ENCODE data around the gene SHD. TPM values are rescaled to one million over a fixed set of nuclear protein-coding genes. Genes with fewer than 3 reads are reported as not detected.
A peak's percentile ranks its signal among the peaks of the same experiment; 100 is the strongest.

Gene SHD
- total and polyA plus RNA-seq, 9 of the 15 experiments (the other 6 are each of a cell fraction or from before 2014, with no cell fraction given), result 0.05 to 0.62 (median 0.15) TPM; not detected in 5

- H3K27ac ChIP-seq (ENCODE audit: extremely low read depth, low read depth, low read length), result no peak overlapping the region
- TF ChIP-seq HMGN3 (IDR thresholded peaks at IDR 0.05; ENCODE audit: borderline replicate concordance, extremely low read depth, insufficient read length, low read depth, low read length) (no peak), POLR2G (IDR thresholded peaks at IDR 0.05; ENCODE audit: low read depth, low read length) (peak; percentile 39; the same call in 1 of the 2 replicates)
- TF ChIP-seq, protein P1, sequence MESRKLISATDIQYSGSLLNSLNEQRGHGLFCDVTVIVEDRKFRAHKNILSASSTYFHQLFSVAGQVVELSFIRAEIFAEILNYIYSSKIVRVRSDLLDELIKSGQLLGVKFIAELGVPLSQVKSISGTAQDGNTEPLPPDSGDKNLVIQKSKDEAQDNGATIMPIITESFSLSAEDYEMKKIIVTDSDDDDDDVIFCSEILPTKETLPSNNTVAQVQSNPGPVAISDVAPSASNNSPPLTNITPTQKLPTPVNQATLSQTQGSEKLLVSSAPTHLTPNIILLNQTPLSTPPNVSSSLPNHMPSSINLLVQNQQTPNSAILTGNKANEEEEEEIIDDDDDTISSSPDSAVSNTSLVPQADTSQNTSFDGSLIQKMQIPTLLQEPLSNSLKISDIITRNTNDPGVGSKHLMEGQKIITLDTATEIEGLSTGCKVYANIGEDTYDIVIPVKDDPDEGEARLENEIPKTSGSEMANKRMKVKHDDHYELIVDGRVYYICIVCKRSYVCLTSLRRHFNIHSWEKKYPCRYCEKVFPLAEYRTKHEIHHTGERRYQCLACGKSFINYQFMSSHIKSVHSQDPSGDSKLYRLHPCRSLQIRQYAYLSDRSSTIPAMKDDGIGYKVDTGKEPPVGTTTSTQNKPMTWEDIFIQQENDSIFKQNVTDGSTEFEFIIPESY (CRISPR knock-in tag; IDR thresholded peaks at IDR 0.05), result peak; percentile 71
- no peak overlapping the region for H2AFZ ChIP-seq (ENCODE audit: low read depth, low read length)
- no TSS peak for BruUV-seq (replicated peaks)
- ChIA-PET POLR2A (interaction anchor here (0.5 to 1.1 kb wide), 2 partner anchors 17 to 212 kb away, joined by 3 read pairs; no protein-coding TSS in a partner anchor), CTCF (ENCODE audit: low intra/inter-chr PET ratio) (no interaction called here)
- no peak for ATAC-seq
- no peaks in the 10 kb centered on the region for H3K79me2 ChIP-seq (ENCODE audit: control insufficient read depth, insufficient read depth, low read length)
- in situ Hi-C loops (cut with MboI), result no loop called here
- intact Hi-C loops (cut with micrococcal nuclease), result no loop called here
- H3K4me3 ChIP-seq, result no peak overlapping the region
- H3K4me2 ChIP-seq (ENCODE audit: insufficient read depth, low read length), result no peak overlapping the region
- no peaks in the 10 kb centered on the region for H3K27me3 ChIP-seq (ENCODE audit: control insufficient read depth in 2 of 2, insufficient read depth in 2 of 2, low read length in 2 of 2)
- WGBS (ENCODE audit: insufficient coverage, low coverage, missing lambda C conversion rate), result 94% methylated on average over 11 of the region's 28 CpGs
- H3K9me1 ChIP-seq (ENCODE audit: control insufficient read depth, insufficient read depth, low read length), result no peaks in the 10 kb centered on the region
- peak in 1 of 4 experiments; percentile 13 for DNase-seq (ENCODE audit: extremely low read depth in 1 of 4, low spot score in 3 of 4)
- peaks cover 9% of the 10 kb centered on the region for H3K9me3 ChIP-seq (replicated peaks; ENCODE audit: control insufficient read depth, insufficient read depth, low read depth, low read length)
- FAIRE-seq, result no peak
- H3K36me3 ChIP-seq (ENCODE audit: control insufficient read depth, insufficient read depth, low read length), result peaks cover 65% of the 10 kb centered on the region; the same call in 2 of the 3 replicates
- H3K9ac ChIP-seq (ENCODE audit: insufficient read depth in 1 of 2, low read depth in 2 of 2, low read length in 2 of 2), result peak overlapping the region in 1 of 2 experiments; percentile 35; a peak in 1 of 4 replicates
- H3K4me1 ChIP-seq (replicated peaks in 1 of 2; ENCODE audit: control insufficient read depth in 2 of 2, insufficient read depth in 2 of 2, low read length in 2 of 2), result peaks cover 0 to 5% of the 10 kb centered on the region in 2 experiments; a peak in 1 of 5 replicates
- H4K20me1 ChIP-seq (replicated peaks; ENCODE audit: control insufficient read depth, insufficient read depth, low read length), result no peaks in the 10 kb centered on the region
Measured at GRCh38 chr19:4258181-4258580, 20.9 kb upstream of the SHD start.
